NCI-H2029 (cell line): ENCODE data around the gene RBFOX2.
A peak's percentile ranks its signal among the peaks of the same experiment; 100 is the strongest.
"Not testable (repeated sequence)": the region's sequence is repeated elsewhere in the genome, so short reads cannot be mapped to it uniquely, and the experiment has no call there.

Experiments used
- DNase-seq: peaks from one replicate; lab custom pipeline; 2025; lab: John Stamatoyannopoulos, UW

Gene RBFOX2

DNA sequence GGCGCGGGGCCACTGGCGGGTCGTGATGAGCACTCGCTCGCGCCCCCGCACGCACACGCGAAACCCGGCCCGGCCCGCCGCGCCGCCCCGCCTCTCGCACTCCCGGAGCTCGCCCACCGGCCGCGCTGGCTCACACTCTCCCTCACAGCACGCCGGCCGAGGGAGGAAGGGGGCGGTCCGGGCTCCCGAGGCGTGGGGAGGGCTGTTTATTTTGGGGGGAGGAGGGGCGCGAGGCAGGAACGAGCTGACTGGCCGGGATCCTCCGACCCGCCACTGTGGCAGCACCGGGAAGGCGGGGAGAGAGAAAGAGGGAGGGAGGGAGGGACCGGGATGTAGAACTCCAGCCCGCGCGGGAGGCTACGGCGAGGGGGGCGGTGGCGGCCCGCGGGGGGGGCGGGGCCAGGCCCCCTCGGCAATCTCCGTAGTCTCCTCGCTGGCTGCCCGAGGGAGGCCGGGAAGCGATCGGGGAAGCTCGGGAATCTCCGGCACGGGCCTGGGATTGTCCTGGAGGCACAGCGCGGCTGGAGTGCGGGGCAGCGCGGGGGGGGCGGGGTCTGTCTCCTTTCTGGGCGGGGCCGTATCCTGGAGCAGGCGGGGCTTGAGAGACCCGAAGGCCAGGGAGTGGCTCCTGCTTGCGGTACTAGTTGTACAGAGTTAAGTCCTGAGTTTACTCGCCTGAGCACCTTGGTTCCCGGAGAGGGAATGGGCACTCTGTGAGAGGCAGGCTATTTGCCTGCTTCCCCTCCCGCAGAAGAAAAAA is at the start of gene RBFOX2:
TSS of gene RBFOX2 (minus strand) at position 179 of the 760 bp plus-strand sequence. CDS start 399 bp downstream, outside the sequence.
- peak; percentile 93 for DNase-seq

DNA sequence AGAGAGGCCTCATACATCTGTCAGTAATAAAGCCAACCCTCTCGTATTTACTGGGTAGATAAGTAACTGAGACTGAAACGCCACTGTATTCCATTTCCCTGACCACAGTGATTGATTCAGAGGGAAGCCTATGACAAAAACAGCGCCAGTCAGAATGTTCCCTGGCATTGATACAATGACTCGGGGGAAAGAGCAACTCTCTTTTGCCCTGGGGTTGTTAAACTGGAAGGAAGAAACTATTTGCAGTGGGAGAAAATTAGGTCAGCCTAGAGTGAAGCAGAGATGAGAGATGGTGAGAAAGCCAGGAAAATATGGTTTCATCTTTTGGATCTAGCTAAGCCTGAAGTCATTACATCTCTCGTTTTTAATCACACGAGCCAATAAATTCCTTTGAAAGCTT is 48.6 kb upstream of the RBFOX2 start:
- no peak for DNase-seq

DNA sequence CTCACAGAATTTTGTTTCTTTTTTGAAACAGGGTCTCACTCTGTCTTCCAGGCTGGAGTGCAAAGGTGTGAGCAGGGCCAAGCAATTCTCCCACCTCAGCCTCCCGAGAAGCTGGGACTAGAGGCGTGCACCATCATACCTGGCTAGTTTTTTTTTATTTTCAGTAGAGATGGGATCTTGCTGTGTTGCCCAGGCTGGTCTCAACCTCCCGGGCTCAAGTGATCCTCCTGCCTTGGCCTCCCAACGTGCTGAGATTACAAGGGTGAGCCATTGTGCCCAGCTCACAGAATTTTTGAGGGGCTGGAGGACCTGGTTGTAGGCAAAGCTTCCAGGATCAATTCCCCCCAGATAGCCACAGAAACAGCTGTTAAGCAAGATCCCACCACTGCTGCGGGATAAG is 47.1 kb upstream of the RBFOX2 start:
- DNase-seq = no peak

DNA sequence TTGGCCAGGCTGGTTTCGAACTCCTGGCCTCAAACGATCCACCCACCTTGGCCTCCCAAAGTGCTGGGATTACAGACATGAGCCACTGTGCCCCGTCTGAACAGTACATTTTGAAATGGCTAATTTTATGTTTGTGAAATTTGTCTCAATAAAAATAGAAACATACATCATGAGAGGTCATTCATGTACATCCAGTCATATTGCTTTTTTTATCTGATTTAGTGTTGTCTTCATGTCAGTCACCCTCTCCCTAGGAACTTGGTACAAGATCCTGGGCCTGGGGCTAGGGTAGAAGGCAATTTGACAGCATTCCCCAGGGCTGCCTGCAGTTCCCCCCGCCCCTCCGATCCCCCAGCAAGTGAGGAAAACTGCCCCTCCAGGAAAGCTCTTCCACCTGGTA is 46.6 kb upstream of the RBFOX2 start:
- DNase-seq = no peak

GRCh38 chr22:36073476-36073875 is 44.9 kb upstream of the RBFOX2 start:
- no peak for DNase-seq

DNA sequence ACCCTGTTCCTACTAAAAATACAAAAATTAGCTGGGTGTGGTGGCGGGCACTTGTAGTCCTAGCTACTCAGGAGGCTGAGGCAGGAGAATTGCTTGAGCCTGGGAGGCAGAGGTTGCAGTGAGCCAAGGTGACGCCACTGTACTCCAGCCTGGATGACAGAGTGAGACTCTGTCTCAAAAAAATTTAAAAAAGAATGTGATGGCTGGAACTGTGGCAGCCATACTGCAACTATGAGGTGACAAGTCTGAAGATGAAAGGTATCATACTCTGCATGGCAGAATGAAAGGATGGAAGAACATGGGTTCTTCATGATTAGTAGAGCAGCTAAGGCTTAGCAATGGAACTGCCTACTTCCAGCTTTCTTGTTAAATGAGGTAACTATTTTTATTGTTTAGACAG is 42.0 kb upstream of the RBFOX2 start:
- DNase-seq = not testable (repeated sequence)

GRCh38 chr22:36069368-36069767 is 40.7 kb upstream of the RBFOX2 start:
- DNase-seq = no peak

DNA sequence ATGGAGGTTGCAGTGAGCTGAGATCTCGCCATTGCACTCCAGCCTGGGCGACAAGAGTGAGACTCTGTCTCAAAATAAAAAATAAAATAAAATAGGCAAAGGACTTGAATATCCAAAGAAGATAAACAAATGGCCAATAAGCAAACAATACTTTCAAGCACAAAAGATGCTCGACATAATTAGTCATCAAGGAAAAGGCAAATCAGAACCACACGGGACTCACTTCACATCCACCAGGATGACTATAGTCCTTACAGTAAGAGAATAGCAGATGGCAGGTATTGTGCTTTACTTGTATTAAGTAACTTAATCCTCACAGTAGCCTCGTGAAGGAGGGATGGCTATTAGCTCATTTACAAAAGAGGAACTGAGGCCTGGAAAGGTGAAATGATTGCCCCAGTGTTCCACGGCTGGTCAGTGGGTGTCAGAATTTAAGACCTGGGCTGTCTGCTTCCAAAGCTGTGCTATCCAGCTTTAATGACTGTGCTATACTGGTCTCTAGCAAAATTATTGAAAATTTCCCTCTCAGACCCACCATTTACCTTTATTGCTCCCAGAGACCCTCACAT is 40.2 kb upstream of the RBFOX2 start:
- no peak for DNase-seq

DNA sequence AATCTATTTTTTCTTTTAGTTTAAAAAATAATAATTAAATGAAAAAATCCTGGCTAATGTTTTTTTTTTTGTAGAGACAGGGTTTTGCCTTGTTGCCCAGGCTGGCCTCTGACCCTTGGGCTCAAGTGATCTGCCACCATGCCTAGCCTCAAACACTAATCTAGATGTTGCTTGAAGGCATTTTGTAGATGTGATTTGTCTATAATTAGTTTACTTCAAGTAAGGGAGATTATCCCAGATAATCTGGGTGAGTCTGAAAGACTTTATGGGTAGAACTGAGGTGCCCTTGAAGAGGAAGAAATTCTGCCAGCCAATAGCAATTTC is 38.6 kb upstream of the RBFOX2 start:
- DNase-seq = no peak

DNA sequence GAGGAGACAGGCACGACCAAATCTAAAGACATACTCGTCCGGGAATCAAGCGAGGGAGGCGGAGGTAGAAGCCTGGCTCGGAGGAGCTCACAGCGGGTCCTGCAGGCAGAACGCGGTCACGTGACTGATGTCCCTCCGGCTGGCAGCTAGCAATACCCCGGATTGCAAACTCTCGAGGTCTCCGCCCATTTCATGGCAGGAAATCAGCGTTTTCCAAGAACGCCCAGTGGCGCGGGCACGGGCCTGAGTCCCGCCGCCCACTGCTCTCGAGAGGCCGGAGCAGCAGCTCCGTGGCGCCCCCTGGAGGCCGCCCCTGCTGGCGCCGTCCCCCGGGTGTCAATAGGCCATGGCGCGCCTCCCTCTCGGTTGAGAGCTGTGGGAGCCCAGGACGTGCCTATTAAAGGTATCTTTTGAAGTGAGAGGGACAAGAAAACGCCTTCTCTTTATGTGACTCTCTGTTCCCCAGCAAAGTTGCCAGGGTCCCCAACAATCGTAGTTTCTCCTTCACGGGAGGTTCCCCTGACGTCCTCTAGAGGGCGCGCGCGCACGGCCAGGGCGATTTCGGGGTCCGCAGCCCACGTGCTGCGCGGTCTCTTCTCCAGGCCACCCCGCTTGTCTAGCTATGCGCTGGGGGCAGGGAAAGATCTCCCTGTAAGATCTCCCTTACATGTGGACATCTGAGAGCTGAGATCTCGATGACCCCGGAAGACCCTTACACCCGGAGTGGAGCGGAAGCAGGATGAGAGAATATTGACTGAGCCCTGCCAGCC is 37.3 kb upstream of the RBFOX2 start:
- DNase-seq = peak; percentile 91

DNA sequence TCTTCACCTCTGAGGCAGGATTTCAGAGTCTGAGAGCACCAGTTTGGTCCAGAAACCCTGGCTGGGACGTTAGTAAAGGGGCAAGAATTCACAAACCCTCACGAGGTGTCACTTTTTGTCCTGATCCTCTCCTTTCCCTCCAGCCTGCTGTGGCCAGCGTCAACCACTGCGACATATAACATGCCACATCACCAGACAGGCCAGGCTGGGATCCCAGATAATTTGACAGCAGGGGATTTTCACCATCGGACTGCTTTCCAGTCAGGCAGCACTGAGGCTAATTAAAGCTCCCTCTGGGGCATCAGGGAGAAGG is 36.8 kb upstream of the RBFOX2 start:
- DNase-seq = no peak

DNA sequence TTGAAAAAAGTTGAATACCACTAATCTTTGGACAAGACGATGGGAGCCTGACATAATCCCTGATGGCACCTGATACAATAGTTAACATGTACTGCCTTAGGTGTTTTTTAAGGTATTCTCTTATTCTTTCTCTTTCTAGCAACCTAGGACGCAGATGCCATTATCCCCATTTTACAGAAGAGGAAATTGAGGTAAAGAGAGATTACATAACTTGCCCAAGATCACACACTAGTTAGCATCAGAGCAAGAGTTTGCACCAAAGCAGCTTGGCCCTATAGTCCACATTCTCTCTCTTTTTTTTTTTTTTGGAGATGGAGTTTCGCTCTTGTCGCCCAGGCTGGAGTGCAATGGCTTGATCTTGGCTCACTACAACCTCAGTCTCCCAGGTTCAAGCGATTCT is 35.7 kb upstream of the RBFOX2 start:
- no peak for DNase-seq

DNA sequence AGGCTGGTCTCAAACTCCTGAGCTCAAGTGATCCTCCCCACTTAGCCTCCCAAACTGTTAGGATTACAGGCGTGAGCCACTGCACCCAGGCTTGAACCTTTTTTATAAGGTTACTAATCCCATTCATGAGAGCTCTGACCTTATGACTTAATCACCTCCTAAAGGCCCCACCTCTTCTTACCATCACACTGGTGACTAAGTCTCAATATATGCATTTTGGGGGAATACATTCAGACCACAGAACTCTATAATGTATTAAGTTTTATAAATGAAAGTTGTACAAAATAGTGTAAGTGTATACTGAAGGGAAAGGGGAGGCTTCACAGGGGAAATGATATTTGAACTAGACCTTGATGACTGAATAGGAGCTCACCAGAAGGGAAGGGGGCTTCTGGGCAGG is 28.4 kb upstream of the RBFOX2 start:
- DNase-seq = no peak

- no peak for DNase-seq
Measured at GRCh38 chr22:36055376-36056295, 27.0 kb upstream of the RBFOX2 start.

DNA sequence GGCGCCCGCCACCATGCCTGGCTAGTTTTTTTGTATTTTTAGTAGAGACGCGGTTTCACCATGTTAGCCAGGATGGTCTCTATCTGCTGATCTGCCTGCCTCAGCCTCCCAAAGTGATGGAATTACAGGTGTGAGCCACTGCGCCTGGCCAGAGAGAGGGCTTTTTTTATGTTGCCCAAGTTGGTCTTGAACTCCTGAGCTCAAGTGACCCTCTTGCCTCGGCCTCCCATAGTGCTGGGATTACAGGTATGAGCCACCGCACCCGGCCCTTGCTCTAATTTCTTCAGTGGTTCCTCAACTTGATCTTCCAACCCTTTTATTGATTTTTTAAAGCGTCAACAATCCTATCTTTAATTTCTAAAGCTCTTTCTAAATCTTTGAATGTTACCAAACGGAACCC is 25.8 kb upstream of the RBFOX2 start:
- DNase-seq = not testable (repeated sequence)

DNA sequence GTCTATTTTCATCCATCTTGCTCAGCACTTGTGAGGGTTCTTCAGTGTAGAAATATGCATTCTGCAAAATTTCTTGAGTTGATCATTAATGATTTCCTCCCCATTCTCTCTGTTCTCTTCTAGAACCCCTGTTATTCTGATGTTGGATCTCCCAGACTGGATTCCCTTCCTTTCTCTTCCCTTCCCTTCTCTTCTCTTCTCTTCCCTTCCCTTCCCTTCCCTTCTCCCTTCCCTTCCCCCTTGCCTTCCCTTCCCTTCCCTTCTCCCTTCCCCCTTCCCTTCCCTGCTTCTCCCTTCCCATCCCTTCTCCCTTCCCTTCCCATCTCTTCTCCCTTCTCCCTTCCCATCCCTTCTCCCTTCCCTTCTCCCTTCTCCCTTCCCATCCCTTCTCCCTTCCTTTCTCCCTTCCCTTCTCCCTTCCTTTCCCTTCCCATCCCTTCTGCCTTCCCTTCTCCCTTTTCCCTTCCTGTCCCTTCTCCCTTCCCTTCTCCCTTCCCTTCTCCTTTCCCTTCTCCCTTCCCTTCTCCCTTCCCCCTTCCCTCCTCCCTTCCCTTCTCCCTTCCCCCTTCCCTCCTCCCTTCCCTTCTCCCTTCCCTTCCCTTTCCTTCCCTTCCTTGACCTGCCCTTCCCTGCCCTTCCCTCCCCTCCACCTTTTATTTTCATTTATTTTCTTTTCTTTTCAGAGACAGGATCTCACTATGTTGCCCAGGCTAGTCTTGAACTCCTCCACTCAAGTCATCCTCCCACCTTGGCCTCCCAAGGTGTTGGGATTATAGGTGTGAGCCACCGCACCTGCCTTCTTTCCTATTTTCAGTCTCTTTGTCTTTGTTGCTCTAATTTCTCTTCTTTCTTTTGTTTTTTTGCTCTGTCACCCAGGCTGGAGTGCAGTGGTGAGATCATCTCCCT is 24.9 kb upstream of the RBFOX2 start:
- DNase-seq = no peak

- DNase-seq = no peak
Measured at GRCh38 chr22:36052505-36052941, 23.9 kb upstream of the RBFOX2 start.

DNA sequence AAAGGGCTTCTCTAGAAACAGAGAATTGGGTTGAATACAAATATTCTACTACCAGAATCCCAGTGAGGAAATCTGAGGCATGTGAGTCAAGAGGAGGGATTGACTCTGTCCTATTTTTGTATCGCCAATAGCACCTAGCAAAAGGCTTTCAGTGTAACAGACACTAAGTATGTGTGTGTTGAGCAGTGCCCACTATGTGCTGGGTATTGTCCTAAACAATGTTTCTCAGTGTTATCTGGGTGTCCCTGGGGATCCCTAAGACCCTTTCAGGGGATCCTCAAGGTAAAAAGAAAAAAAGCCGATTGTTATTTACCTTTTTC is 21.0 kb upstream of the RBFOX2 start:
- no peak for DNase-seq

DNA sequence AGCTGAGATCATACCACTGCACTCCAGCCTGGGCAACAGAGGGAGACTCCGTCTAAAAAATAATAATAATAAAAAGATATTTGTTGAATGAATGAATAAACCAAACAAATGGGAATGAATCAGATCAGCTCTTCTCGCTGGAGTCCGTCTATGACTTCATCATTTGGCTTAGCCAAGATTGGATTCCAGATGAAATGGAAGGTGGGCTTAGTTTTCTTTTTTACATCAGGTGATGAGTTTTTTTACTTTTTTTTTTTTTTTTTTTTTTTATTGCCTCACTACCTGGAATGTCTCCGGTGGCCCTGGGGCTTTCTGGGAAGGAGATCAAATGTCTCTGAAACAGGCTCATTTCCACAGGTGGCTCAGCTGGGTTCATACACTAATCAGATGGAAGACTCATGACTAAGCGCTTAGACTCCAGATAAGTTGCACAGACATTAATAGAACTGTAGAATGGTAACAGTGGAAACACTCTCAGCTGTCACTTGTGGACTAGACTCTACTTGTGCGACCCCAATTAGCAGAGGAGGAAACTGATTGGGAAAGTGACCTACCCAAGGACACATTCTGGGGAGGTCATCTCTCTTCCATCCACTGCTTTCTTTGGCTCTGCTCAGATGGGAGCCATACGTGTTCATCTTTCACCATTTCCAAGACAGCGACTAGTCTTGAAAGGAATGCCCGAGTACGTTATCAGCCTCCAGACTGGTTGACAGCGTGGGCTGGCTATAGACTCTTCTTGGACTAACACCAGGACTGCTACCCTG is 20.5 kb upstream of the RBFOX2 start:
- no peak for DNase-seq

DNA sequence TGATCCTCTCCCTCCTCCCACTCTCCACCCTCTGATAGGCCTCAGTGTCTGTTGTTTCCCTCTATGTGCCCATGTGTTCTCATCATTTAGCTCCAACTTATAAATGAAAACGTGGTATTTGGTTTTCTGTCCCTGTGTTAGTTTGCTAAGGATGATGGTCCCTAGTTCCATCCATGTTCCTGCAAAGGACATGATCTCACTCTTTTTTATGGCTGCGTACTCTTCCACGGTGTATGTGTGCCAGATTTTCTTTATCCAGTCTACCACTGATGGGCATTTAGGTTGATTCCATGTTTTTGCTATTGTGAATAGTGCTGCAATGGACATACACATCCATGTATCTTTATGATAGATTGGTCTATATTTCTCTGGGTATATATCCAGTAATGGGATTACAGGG is 15.9 kb upstream of the RBFOX2 start:
- DNase-seq = not testable (repeated sequence)

DNA sequence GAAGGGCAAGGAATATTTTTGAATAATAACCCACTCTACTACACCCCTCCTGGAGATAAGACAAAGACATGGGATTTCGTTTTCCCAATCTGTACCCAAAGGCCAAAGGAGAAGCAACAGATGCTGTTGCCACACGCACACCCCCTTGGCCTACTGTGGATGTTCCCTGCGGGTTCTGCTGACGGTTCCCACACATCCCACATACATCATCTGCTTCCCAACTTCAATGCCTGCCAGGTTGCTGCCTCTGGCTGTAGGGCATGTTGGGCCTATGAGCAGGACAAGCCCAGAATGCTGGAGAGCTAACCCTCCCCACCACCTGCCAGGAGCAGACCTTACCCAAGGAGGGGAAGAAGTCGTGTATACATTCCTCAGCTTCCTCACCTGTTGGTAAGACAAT is 13.6 kb upstream of the RBFOX2 start:
- no peak for DNase-seq
